HG03139 (cell line): ENCODE measurements around the gene CP.
"Not testable (repeated sequence)": the region's sequence is repeated elsewhere in the genome, so short reads cannot be mapped to it uniquely, and the experiment has no call there.

Experiments used
- ATAC-seq: cut with Tn5 transposase; IDR thresholded peaks from one replicate; pipeline ENCODE4 v1.9.1; 2021; ENCODE audit not compliant: unreplicated experiment

CP gene

GRCh38 chr3:149227591-149228268 is 6.1 kb upstream of the CP start:
- no peak for ATAC-seq

DNA sequence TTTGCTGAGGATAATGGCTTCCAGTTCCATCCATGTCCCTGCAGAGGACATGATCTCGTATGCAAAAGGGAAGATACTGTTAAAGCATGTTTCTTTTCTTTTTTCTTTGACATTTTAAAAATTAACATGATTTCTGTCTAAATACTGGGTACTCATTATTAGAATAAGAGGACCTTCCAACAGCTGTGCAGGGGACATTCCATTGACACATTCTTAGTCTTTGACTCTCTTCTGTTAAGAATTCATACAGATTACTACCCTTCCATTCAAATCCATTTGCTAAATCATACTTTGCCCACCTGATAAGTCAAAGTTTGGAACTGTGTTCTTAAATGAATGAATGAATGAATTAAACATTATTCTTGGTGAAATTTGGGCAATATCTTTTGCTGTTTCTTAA is 5.1 kb upstream of the CP start:
- ATAC-seq = no peak

- ATAC-seq = peak; percentile 91
Measured at GRCh38 chr3:149224736-149225594, 3.3 kb upstream of the CP start.

DNA sequence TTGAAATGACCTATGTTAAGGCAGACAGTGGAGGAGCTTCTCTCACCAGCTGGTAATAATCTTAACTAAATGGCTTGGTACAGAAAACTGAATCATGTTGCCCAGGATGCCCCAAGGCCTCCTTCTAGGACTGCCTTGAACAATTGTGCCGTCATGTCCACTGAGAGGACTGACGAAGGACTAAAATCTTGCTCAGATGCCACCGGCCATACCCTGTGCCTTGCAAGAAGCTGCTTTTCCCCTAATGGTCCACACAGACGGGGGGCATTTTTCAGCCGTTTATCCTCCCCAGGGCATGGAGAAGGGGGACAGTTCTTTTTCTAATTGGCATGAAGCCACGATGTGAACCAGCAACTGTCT is 1.8 kb upstream of the CP start:
- ATAC-seq = no peak

DNA sequence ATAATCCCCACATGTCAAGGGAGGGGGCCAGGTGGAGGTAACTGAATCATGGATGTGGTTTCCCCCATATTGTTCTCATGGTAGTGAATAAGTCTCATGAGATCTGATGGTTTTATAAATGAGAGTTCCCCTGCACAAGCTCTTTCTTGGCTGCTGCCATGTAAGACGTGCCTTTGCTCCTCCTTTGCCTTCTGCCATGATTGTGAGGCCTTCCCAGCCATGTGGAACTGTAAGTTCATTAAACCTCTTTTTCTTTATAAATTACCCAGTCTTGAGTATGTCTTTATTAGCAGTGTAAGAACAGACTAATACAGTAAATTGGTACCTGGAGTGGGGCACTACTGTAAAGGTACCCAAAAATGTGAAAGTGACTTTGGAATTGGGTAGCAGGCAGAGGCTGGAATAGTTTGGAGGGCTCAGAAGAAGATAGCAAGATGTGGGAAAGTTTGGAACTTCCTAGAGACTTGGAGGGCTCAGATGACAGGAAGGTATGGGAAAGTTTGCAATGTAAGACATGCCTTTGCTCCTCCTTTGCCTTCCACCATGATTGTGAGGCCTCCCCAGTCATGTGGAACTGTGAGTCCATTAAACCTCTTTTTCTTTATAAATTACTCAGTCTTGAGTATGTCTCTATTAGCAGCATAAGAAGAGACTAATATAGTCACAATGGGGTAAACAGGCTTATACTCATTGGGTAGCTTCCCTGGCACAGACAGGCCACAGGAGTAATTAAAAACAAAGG is 2.1 kb downstream of the CP start:
- ATAC-seq = not testable (repeated sequence)

GRCh38 chr3:149217347-149217746 is 4.3 kb downstream of the CP start:
- no peak for ATAC-seq

GRCh38 chr3:149216193-149216869 is 5.3 kb downstream of the CP start:
- ATAC-seq = no peak

DNA sequence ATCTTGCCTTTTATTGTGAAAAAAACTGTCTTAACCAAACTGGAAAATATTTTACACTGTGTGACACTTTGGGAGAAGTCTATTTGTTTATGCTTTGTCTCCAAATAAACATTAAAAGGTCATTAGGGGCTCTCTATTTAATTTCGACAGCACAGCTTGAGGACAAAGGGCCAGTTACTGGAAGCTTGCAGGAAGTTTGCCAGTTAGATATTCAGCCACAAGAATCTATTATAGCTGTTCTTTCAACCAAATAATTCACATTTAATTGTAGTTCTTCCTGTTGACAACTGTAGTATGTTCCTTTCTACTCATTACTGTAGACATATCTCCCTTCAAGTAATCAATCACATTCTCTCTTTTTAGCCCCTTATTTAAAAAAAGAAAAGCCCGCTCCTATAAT is 6.1 kb downstream of the CP start:
- no peak for ATAC-seq

GRCh38 chr3:149214702-149215101 is 6.9 kb downstream of the CP start:
- no peak for ATAC-seq

DNA sequence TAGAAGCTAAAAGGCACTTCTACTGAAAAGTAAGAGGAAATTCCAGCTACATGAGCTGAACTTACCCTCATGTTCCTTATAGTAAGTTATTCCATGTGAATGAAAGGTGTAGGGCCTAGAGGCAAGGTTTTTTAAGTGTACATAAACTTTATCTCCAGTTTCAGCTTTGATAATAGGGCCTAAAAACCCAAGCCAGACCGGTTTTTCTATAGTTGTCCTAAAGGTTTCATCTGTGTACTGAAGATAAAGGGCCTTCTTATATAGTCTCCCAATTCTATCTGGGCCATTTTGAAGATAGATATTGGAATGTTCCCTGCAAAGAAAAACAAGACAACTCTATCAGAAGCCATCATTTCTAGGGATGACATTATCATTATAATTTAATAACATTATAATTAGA is 9.2 kb downstream of the CP start:
- ATAC-seq = no peak

- no peak for ATAC-seq
Measured at GRCh38 chr3:149209431-149209830, 12.2 kb downstream of the CP start.

DNA sequence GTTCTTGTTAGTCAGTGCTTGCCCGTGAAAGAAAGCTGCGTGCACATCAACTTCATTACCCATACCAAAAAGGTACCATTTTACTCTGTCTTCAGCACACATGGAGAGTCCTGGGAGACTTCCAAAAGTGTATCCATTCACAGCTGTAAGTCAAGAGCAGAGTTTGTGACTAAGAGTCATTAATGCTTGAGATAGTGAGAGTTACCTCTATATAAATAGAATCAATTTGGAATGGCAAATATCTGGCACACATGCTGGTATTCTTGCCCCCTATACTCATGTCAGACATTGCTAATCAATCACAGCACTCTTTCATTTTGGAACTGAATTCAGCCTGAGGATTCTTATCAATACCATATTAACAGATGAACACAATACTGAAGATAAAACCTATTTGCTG is 14.2 kb downstream of the CP start:
- no peak for ATAC-seq

DNA sequence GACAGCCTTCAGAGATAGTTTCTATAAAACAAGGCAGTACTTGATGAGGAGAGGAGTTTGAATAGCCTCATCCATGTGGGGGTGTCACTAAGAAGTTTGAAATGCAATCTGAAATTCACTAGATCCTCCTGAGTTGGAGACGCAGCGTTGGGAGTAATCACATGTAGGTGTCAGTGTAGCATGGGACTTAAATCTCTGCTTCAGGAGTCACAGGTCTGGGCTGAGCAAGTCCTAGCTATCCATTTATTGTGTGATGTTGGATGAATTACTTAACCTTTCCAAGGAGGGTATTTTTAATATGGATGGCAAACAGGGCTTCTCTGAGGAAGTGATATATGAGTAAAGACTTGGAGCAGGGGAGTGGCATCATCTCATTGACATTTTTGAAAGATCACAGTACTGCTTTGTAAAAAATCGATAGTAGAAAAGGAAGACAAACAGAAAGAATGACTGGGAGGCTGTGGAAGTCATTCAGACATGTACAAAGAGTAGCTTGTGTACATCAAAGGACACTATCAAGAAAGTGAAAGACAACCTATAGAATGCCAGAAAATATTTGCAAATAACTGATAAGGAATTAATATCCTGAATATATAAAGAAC is 17.1 kb downstream of the CP start:
- ATAC-seq = no peak

- ATAC-seq = peak; percentile 99
Measured at GRCh38 chr3:149203758-149204157, 17.9 kb downstream of the CP start.

- ATAC-seq = no peak
Measured at GRCh38 chr3:149199474-149199873, 22.2 kb downstream of the CP start.

DNA sequence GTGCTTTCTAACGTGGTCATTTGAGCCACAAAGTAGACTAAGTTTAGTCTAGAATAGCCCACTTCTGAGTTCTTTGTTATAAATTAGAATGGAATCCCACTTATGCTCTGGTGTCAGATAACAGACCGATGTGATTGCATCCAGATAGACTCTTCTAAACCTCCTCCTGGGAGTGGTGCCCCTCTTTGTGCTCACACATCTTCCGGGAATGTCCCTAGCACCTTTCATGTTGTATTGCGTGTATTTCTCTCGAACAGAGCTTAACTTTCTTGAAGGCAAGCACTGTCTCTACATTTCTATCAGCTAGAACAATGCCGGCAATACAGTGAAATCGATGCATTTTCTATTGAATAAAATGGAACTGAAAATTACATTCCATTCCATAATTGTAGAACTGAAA is 23.0 kb downstream of the CP start:
- ATAC-seq = no peak

DNA sequence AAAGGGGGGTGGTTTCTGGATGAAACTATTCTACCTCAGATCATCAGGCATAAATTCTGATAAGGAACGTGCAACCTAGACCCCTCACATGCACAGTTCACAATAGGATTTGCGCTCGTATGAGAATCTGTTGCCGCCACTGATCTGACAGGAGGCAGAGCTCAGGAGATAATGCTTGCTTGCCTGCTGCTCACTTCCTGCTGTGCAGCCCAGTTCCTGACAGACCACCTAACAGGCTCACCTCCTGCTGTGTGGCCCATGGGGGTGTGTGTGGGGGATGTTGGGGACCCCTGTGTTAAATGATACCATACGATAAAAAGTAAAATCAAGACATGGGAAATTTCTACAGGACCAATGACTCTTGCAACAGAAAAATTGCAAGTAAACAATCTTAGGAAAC is 24.0 kb downstream of the CP start:
- no peak for ATAC-seq

GRCh38 chr3:149196805-149197592 is 24.6 kb downstream of the CP start:
- not testable (repeated sequence) for ATAC-seq

DNA sequence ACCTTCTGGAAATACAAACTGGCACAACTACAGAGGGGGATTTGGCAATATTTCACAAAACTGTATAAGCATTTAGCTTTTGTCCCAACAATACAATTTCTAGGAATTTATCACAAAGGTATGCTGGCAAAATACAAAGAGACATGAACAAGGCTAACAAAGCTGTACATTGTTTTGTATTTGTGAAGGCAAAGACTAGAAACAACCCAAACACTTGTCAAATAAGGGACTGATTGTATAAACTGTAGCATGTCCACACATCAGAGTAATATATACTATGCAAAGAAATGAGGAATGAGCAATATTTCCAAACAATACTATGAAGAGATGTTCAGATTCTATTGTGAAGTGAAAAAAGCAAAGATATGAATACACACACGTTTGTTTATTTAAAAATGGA is 26.4 kb downstream of the CP start:
- ATAC-seq = no peak

GRCh38 chr3:149188494-149188893 is 33.1 kb downstream of the CP start:
- no peak for ATAC-seq
